ENCODE data around the gene PRKCD. TPM values are rescaled to one million over a fixed set of nuclear protein-coding genes. Genes with fewer than 3 reads are reported as not detected.

The PRKCD gene
- total RNA-seq, 1 experiment from 2014 or later, result 19.2 TPM

DNA sequence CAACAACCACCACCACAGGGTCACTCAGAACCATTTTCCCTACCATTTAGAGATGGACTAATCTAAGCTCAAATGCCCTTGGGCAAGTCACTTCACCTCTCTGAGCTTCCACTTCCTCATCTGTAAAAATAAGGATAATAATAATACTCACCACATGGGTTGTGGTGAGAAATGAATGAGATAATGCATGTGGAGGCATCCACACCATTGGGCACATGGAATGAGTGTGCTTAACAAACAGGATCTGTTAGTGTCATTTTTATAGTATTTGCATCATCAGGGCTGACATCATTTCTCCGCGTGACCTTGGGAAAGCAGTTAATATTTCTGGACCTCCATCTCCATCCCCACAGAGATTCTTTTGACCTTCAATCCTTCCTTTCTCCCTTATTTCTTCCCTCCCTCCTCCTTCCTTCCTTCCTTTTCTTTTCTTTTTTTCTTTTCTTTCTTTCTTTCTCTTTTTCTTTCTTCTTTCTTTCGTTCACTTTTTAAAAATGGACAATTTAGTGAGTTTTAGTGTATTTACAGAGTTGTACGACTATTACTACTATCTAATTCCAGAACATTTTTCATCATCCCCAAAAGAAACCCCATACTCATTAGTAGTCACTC, 23.1 kb upstream of the PRKCD start:
- H3K4me1 Mint-ChIP-seq, result peaks cover 6% of the 10 kb centered on the region; the same call in 1 of the 2 replicates
- no peak overlapping the region for H3K4me3 Mint-ChIP-seq
- no peak for ATAC-seq
- CTCF ChIA-PET, result interaction anchor here (1.0 to 1.5 kb wide), 3 partner anchors 23 to 38 kb away, joined by 3 to 5 read pairs (median 4); partner anchors contain the start of gene PRKCD
- POLR2A ChIA-PET, result no interaction called here
- H3K27me3 Mint-ChIP-seq (ENCODE audit: low read depth), result no peaks in the 10 kb centered on the region
- no peaks in the 10 kb centered on the region for H3K36me3 Mint-ChIP-seq
- H3K9me3 Mint-ChIP-seq, result no peaks in the 10 kb centered on the region
- no peak for TF ChIP-seq GABPB1 (CRISPR knock-in tag; IDR thresholded peaks at IDR 0.05)
- TF ChIP-seq OVOL2 (CRISPR knock-in tag; IDR thresholded peaks at IDR 0.05; ENCODE audit: borderline replicate concordance), result no peak
- TF ChIP-seq, protein P1, sequence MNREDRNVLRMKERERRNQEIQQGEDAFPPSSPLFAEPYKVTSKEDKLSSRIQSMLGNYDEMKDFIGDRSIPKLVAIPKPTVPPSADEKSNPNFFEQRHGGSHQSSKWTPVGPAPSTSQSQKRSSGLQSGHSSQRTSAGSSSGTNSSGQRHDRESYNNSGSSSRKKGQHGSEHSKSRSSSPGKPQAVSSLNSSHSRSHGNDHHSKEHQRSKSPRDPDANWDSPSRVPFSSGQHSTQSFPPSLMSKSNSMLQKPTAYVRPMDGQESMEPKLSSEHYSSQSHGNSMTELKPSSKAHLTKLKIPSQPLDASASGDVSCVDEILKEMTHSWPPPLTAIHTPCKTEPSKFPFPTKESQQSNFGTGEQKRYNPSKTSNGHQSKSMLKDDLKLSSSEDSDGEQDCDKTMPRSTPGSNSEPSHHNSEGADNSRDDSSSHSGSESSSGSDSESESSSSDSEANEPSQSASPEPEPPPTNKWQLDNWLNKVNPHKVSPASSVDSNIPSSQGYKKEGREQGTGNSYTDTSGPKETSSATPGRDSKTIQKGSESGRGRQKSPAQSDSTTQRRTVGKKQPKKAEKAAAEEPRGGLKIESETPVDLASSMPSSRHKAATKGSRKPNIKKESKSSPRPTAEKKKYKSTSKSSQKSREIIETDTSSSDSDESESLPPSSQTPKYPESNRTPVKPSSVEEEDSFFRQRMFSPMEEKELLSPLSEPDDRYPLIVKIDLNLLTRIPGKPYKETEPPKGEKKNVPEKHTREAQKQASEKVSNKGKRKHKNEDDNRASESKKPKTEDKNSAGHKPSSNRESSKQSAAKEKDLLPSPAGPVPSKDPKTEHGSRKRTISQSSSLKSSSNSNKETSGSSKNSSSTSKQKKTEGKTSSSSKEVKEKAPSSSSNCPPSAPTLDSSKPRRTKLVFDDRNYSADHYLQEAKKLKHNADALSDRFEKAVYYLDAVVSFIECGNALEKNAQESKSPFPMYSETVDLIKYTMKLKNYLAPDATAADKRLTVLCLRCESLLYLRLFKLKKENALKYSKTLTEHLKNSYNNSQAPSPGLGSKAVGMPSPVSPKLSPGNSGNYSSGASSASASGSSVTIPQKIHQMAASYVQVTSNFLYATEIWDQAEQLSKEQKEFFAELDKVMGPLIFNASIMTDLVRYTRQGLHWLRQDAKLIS (CRISPR knock-in tag; IDR thresholded peaks at IDR 0.05; ENCODE audit: borderline replicate concordance), result no peak
- TF ChIP-seq, protein P2, sequence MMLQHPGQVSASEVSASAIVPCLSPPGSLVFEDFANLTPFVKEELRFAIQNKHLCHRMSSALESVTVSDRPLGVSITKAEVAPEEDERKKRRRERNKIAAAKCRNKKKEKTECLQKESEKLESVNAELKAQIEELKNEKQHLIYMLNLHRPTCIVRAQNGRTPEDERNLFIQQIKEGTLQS (CRISPR knock-in tag; conservative IDR thresholded peaks at IDR 0.05), result no peak
- TF ChIP-seq TEAD4 (CRISPR knock-in tag; IDR thresholded peaks at IDR 0.05), result no peak
- TF ChIP-seq ATF1 (CRISPR knock-in tag; IDR thresholded peaks at IDR 0.05), result no peak
- no peak for TF ChIP-seq TP53 (CRISPR knock-in tag; IDR thresholded peaks at IDR 0.05)
- TF ChIP-seq, protein P3, sequence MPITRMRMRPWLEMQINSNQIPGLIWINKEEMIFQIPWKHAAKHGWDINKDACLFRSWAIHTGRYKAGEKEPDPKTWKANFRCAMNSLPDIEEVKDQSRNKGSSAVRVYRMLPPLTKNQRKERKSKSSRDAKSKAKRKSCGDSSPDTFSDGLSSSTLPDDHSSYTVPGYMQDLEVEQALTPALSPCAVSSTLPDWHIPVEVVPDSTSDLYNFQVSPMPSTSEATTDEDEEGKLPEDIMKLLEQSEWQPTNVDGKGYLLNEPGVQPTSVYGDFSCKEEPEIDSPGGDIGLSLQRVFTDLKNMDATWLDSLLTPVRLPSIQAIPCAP (CRISPR knock-in tag; IDR thresholded peaks at IDR 0.05), result no peak
- TF ChIP-seq TEAD1 (CRISPR knock-in tag; IDR thresholded peaks at IDR 0.05), result no peak
- no peak for TF ChIP-seq ZNF232 (CRISPR knock-in tag; IDR thresholded peaks at IDR 0.05)
- TF ChIP-seq, protein P4, sequence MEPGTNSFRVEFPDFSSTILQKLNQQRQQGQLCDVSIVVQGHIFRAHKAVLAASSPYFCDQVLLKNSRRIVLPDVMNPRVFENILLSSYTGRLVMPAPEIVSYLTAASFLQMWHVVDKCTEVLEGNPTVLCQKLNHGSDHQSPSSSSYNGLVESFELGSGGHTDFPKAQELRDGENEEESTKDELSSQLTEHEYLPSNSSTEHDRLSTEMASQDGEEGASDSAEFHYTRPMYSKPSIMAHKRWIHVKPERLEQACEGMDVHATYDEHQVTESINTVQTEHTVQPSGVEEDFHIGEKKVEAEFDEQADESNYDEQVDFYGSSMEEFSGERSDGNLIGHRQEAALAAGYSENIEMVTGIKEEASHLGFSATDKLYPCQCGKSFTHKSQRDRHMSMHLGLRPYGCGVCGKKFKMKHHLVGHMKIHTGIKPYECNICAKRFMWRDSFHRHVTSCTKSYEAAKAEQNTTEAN (CRISPR knock-in tag; IDR thresholded peaks at IDR 0.05), result no peak
- no peak for TF ChIP-seq ZNF423 (CRISPR knock-in tag; IDR thresholded peaks at IDR 0.05)
- TF ChIP-seq, protein P5, sequence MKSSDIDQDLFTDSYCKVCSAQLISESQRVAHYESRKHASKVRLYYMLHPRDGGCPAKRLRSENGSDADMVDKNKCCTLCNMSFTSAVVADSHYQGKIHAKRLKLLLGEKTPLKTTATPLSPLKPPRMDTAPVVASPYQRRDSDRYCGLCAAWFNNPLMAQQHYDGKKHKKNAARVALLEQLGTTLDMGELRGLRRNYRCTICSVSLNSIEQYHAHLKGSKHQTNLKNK (CRISPR knock-in tag; IDR thresholded peaks at IDR 0.05), result no peak
- TF ChIP-seq PRRX2 (CRISPR knock-in tag; IDR thresholded peaks at IDR 0.05), result no peak
- H3K27ac Mint-ChIP-seq, result no peak overlapping the region
- DNase-seq (ENCODE audit: low spot score), result no peak

DNA sequence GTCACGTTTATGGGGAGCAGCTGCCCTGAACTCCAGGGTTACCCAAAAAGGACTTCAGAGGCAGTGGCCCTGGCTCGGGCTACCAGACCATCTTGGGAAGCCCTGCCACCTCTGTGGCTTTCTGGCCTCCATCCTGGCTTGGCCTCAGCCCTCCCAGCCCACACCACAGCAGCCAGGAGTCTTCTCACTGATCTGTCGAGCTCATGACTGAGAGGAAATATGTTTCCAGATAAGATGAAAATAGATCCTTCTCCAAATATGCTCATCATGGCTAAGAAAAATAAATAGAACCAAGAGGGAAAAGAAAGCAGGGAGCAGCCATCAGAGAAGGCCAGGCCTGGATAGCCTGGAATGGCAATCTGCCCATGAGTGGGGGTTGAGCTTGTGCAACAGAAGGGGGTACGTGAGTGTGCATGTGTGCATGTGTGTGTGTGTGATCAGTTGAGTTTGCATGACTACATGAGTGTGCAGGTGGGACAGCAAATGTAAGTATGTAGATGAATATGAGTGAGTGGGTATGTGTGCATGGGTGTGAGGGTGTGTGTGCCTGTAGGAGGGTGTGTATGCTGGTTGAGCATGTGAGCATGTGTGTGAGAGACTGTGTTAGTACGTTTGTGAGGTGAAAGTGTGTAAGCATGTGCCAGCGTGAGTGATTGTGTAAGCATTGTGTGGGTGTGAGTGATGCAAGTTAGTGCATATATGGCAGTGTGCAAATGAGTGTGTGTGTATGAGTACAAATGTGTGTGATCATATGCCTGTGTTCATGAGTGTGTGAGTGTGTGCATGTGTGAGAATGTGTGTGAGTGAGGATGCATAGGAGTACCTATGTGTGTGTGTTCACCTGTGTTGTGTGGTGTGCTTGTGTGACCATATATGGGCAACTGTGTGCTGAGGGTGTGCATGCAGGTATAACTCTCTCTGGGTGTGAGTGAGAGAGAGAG, 20.8 kb upstream of the PRKCD start:
- no peaks in the 10 kb centered on the region for H3K27me3 Mint-ChIP-seq (ENCODE audit: low read depth)
- H3K9me3 Mint-ChIP-seq, result no peaks in the 10 kb centered on the region
- no peak for ATAC-seq
- peaks cover 6% of the 10 kb centered on the region; the same call in 1 of the 2 replicates for H3K4me1 Mint-ChIP-seq
- no peak overlapping the region for H3K27ac Mint-ChIP-seq
- no peak overlapping the region for H3K4me3 Mint-ChIP-seq
- POLR2A ChIA-PET, result no interaction called here
- CTCF ChIA-PET, result interaction anchor here (1.4 kb wide), 1 partner anchor 20 kb away, joined by 4 read pairs; no protein-coding TSS in a partner anchor
- DNase-seq (ENCODE audit: low spot score), result no peak
- no peaks in the 10 kb centered on the region for H3K36me3 Mint-ChIP-seq
- TF ChIP-seq RORB (CRISPR knock-in tag; IDR thresholded peaks at IDR 0.05) (no peak), JUN (CRISPR knock-in tag; IDR thresholded peaks at IDR 0.05) (no peak), SMAD3 (CRISPR knock-in tag; IDR thresholded peaks at IDR 0.05; ENCODE audit: borderline replicate concordance) (no peak), ZNF121 (CRISPR knock-in tag; IDR thresholded peaks at IDR 0.05) (no peak), ATF1 (CRISPR knock-in tag; IDR thresholded peaks at IDR 0.05) (no peak)
